Tongue (tissue), 2 donors: ENCODE results near the gene SH3RF3. TPM values are rescaled to one million over a fixed set of nuclear protein-coding genes. Genes with fewer than 3 reads are reported as not detected.
"Not testable (repeated sequence)": the region's sequence is repeated elsewhere in the genome, so short reads cannot be mapped to it uniquely, and the experiment has no call there.

Source experiments
- DNase-seq: peaks from one replicate; pipeline ENCODE4 v3.0.0-alpha.2; 2015
- total RNA-seq: library from RNA; depleted of rRNA; stranded (reverse); fragments of >200 nt; gene quantifications from one replicate; pipeline ENCODE4 v1.2.3, GENCODE V29; 2014

Gene SH3RF3
- 10.1 TPM for total RNA-seq

GRCh38 chr2:109128616-109129355, at the start of gene SH3RF3:
SH3RF3 (plus strand) TSS chr2:109129205.
- DNase-seq = no peak

DNA sequence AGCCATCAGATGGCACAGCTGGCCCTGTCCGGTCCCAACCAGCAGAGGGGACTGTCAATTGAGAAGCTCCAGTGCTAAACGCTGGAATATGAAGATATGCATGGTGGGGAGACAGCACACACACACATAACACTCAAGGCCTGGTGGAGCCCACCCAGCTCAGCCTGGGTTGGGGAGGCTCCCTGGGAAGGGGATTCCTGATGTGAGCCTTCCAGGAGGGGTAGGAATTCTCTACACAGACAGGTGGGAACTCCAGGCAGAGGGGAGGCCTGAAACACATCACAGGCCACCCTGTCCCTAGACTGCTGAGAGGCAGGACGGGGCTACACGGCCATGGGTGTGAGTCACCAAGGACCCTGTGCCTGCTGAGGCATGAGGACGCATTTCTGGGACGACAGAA, 49.4 kb upstream of the SH3RF3 start:
- no peak for DNase-seq

DNA sequence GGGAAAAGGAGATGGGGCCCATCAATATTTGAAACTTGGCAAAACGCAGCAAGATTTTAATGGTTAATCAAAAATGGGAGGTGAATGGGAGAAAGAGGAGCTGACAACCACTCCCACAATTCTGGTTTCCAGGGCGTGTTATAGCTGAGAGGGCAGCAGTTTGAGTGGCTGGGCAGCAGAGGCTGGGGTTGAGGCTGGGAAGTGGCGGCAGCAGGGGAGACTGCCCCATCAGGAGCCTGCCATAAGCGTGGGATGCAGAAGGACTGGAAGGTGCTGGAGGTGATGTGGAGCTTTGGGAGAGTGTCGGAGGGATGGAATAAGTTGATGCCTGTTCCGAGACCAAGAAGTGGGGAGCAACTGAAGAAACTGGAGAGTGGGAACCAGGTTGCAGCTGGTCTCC, 48.9 kb upstream of the SH3RF3 start:
- DNase-seq = no peak

- no peak for DNase-seq
These were observed 48.2 kb upstream of the SH3RF3 start for GRCh38 chr2:109080757-109081156.

GRCh38 chr2:109081374-109081773, 47.6 kb upstream of the SH3RF3 start:
- DNase-seq = no peak

GRCh38 chr2:109083771-109084170, 45.2 kb upstream of the SH3RF3 start:
- no peak for DNase-seq

- DNase-seq = no peak
These were observed 44.7 kb upstream of the SH3RF3 start for GRCh38 chr2:109084341-109084740.

DNA sequence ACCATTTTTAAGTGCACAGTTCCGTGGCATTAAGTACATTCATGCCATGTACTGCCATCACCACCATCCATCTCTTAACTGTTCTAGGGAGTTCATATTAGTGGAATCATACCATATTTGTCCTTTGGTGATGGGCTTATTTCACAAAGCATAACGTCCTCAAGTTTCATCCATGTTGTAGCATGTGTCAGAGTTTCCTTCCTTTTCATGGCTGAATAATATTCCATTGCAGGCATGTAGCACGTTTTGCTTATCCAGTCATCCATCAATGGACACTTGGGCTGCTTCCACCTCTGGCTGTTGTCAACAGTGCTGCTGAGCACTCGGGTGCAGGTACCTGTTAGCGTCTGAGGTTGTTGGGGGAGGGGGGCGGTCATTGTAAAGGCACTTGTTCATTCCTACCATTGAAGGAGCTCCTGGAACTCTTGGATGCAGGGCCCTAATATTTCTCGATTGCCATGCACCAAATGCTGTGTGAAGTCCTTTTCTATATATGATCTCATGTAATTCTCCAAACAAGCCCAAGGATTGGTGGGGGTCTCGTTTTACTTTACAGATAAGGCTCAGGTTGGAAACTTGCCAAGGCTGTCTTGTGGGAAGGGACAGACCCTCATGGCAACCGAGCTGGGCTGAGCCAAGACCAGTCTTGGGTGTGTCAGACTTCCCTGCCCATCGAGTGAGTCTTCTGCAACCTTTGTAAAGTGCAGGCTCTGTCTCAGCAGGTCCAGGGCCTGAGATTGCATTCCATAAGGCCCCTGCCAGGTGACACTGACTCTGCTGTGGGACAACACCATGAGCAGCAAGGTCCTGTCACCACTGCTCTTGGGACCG, 42.9 kb upstream of the SH3RF3 start:
- DNase-seq = no peak

DNA sequence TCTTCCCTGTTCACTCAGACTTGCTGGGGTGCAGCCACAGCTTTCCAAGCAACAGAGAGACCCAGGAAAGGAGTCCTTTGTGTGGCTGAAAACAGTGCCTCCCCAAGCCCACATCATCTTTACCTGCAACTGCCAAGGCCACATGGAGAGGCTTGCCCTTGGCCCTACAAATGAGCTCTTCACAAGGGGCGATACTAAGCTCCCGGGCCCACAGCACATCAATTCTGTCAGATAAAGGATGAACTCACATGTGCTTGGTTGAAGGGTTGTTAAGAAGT, 42.3 kb upstream of the SH3RF3 start:
- no peak for DNase-seq

DNA sequence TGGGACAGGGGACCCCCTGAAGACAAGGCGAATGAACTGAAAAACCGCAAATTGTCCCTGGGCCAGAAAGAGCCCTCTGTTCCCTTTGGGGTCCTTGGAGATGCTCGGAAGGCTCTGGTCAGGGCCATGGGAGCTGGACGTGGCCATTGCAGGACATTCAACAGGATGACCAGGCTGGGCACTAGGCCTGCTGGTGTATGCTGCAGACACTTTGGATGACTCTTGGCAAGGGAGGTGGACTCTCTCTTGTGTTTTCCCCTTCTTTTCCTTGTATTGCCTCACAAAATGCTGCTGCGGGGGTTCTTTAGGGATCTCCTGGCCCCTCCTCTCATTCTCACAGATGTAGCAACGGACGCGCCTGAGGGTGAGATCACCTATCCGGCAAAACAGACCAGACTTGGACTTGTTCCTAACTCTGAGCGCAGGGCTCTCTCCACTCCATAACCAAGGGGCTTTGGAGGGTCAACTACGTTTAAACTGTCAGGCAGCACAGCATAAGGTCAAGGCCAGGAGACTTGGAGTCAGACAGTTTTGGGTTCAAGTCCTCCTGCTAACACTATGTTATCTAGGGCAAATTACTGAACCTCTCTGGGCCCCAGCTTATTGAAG, 41.8 kb upstream of the SH3RF3 start:
- no peak for DNase-seq

DNA sequence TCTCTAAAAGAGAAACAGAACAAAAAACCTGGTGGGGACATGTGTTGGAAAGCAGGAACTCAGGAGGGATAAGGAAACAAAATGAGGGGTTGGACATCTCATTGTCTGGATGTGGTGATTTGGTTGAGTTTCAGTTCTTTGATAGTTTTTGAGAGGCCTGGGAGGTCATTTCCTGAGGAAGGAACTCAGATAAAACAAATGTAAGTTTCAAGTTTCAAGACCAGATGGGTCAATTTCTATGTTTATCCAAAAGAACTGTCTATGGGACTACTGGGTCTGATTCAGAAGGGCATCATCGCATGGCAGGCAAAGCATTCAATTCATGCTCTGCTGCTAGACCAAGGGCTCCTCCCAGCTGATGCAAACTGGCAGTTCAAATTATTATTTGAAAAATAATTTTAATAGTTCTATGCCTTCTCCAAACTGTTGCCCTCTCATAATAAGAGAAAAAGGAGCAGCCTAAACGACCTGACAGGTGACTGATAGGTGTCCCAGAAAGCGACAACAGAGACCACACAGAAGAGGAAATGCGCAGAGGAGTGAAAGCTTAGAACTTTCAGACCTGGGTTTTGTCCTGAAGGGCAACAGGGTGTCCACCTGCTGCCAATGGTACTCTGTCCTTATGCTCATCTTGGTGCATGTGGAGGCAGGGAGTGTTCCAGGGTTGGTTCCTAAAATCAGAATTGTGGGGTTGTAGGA, 39.3 kb upstream of the SH3RF3 start:
- no peak for DNase-seq

GRCh38 chr2:109091526-109091925, 37.5 kb upstream of the SH3RF3 start:
- DNase-seq = no peak

DNA sequence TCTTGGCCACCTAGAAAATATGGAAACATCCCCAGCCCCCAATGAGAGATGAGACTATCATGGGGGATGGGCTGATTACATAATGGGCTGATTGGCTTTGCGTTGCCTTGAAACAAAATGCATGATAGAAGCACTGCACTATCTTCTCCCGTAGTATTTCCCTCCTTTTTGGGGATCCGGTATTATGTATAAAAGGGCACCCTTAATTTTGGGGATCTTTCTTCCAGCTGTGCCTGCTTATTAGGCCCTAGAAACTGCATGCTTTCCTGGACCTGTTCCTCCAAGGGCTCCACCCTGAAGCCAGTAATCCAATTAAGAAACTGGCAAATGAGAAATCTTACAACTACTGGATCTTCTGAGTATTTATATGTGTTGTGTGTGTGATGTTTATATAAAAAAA, 34.9 kb upstream of the SH3RF3 start:
- DNase-seq = no peak

DNA sequence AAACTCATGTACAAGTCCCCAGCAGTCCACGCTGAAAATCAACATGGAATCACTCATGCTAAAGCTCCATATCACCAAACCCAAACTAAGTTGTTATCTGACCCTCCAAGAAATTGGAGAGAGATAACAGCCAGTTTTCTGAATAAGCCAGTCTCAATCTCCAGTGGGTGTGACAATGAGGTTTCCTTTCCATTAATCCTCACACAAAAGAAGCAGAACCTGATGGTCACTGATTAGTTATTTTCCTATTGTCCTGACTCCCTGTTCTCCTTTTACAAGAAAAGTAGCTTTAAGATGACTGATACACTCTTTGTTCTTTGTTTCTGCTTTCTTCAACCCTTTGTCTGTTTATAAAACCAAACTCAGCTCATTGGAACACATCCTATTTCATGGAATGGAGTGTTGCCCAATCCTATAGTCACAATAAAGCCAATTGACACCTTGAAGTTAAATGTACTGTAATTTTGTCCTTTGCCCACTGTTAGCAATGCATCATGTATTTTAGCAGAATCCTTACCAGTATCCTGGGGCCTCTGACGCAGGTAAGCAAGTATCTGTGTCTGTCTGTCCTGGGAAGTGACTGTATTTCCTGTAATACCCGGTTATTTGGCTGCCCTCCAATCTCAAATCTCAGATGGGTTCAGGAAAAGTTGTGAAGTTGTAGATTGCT, 30.6 kb upstream of the SH3RF3 start:
- DNase-seq = peak; percentile 11

GRCh38 chr2:109098921-109099273, 30.1 kb upstream of the SH3RF3 start:
- DNase-seq = no peak

DNA sequence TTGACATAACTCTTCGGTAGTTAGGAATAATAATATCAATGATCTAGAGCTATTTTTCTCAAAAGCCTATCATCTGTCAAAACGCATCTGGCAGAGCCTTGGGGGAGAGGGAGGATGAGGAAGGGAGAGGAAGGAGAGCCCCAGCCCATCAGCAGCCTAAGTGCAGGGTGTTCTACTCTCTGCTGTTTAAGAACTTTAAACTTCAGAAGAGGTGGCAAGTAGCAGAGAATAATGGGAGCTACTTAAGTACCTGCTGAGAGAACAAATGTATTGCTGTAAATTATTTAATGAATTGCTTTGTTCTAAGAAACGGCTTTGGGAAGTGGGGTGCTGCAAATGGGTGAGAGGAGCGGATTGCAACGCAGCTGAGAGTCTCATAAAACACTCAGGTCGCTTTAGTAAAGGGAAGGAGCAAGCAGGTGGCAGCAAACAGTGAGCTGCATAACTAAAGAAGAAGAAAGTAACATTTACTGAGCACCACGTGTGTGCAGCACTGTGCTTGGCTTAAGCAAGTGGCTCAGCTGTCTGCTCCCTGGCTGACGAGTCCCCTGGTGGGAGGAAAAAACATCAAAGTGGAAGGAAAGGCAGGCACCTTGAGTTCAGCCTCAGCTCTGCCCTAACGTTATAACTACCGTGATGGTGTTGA, 26.3 kb upstream of the SH3RF3 start:
- no peak for DNase-seq

DNA sequence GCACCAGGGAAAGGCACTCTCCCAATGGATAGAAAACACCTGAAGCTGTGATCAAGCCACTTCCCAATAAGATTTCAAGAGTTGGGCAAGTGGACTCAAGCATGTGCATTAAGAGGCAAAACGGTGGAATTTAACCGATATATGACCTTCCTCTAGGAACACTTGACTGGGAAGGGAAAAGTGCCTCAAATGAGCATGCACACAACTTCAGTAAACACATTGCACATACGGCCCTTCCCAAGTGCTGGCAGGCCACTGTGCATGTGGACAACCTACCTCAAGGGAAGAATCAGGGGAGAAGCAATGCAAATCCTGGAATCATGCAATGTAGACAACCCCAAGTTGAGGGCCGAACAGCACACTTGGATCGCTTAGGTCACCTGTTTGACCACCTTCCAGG, 23.9 kb upstream of the SH3RF3 start:
- no peak for DNase-seq

GRCh38 chr2:109108740-109109139, 20.3 kb upstream of the SH3RF3 start:
- no peak for DNase-seq

GRCh38 chr2:109109342-109109741, 19.7 kb upstream of the SH3RF3 start:
- no peak for DNase-seq

DNA sequence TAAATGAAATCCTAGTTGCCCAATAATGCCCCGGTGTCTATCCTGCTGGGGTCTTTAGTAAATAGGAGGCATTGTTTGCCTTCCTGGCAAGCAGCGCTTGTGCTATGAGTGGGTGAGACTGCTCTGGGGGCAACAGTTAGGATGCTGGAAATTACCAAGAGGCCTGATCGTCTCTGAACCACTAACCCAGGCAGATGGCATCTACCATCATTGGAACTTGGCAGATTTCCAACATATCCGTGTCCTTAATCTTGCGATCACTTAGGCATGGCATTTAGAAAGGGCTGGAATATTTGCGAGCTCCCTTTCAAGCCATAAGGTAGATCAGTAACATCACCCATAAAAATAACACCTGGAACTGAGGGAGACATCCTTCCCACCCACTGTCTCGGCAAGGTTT, 18.8 kb upstream of the SH3RF3 start:
- no peak for DNase-seq

DNA sequence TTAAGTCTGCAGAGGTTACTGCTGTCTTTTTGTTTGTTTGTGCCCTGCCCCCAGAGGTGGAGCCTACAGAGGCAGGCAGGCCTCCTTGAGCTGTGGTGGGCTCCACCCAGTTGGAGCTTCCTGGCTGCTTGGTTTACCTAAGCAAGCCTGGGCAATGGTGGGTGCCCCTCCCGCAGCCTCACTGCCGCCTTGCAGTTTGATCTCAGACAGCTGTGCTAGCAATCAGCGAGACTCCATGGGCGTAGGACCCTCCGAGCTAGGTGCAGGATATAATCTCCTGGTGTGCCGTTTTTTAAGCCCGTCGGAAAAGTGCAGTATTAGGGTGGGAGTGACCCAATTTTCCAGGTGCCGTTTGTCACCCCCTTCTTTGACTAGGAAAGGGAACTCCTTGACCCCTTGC, 11.8 kb upstream of the SH3RF3 start:
- not testable (repeated sequence) for DNase-seq

GRCh38 chr2:109117780-109118179, 11.2 kb upstream of the SH3RF3 start:
- no peak for DNase-seq
